GM18511 (cell line): ENCODE data around the gene CACNA1D.

Experiments
- ATAC-seq: cut with Tn5 transposase; IDR thresholded peaks from one replicate; pipeline ENCODE4 v1.9.1; 2021; ENCODE audit warnings: mild to moderate bottlenecking, moderate library complexity; ENCODE audit not compliant: unreplicated experiment

Gene CACNA1D

DNA sequence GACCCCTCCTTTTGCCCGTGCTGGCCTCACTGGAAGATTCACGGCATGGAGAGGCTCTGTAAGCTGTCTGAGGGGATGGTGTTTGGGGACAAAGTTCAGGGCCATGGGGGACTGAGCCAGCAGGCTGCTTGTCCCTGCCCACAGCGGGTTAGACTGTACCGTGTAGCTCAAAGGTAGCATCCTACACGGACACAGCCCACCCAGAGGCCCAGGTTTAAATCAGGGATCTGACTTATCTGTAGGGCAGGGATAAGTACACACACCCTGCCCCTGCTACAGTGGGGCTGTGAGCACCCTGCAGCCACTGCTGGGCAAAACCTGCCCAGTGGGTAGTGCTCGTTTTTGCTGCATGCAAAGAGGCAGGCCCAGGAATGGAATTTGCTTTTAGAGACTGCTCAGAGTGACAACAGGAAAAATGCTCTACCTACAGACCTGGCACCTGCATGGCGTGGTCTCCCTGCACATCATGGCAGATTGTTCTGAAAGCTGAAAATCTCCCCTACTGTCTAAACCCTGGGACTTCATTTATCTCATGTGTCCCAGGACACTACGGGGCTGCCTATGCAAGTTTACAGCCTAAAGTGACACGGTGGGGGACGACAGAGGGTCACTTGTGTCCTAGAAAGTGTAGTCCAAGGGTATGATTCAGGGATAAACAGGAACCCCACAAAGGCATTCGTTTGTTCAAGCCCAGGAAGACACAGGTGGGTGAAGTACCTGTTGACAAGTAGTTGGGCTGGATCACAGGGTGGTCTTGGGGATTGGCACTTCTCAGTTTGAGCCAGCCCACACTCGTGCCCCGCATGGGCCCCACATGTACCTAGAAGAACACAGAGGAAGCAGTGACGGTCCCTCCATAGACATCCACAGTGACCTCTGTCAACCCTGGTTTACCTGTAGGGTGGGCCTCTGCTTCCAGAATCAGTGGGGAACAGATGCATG lies 324.1 kb downstream of the CACNA1D start:
- no peak for ATAC-seq

DNA sequence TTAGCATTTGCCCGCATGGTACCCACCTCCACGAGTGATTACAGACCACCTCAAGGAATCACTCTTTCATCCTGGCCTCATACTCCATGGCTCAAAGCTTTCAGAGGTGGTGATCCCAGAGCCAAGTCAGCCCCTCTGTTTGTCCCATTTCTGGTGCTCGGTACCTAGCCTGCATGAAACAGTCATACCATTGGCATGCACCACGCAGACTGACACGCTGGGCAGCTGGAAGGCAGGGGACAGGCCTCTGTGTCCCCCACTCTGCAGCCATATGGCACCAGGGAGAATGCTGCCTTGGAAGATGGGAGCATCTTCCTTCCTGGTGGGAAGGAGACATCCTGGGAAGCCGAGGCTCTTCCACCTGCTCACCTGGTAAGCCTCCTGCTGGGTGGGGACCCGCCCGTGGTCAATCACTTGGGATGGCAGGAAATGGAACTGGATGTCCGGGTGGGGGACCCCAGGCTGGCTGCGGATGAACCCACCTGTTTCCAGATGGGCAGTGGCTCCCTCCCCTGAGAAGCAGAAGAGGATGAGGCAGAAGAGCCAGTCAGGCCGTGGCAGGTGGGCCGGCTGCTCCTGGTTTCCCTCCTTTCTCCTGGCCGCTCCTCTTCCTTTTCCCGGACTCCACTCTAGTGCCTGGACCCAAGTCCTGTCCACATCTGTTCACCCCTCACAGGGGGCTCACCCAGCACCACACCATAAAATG lies 324.9 kb downstream of the CACNA1D start:
- no peak for ATAC-seq

DNA sequence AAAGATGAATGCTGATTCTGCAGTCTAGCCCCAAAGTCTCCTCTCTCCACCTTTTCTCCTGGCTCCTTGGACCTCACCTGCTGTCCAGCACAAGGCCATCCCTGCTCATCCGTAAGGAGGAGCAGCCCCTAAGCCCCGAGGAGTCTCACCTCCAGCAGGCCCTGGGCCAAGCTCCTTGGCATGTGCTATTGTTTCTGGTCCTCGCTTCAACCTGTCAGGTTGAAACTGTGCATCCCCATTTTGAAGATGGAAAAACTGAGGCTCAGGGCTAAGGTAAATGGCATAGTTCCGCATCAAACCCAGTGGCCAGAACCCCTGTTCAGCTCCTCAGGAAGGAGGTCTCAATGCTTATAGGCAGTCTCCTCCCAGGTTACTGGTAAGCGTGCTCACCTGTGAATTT lies 325.7 kb downstream of the CACNA1D start:
- no peak for ATAC-seq

DNA sequence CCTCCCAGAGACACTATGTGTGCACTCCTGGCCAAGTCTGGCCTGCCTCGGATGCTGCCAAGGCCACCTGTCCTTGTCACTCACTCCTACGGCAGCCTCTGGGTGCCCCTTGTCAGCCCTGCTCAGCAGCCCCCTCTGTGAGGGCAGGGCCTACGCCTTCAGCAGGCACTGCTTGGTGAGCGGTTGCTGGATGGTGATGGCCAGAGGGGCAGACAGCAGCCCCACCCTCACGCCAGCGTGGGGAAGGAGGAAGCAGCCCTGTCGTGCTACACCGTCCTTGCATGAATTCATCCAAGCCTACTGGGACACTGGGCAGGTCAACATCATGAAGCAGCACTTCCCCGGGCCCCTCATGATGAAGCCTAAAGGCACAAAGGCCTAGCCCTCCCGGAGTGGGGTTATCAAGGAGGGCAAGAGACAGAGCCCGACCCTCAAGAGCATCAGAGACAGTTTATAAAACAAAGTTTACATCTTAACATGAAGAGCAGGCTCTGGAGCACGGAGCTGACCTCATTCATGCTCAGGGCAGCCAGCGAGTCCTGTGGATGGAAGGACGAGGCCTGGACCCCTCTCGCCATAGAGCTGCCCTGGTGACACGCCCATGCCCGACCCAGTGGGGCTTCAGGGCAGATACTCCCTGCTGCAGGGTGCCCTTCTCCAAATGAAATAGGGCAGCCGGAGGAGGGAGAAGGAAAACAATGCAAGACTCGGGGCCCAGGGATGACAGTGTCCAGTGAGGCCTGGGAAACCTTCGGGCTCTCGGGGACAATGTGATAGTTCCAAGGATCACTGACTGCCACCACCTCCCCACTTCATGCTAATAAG lies 326.6 kb downstream of the CACNA1D start:
- ATAC-seq = no peak

DNA sequence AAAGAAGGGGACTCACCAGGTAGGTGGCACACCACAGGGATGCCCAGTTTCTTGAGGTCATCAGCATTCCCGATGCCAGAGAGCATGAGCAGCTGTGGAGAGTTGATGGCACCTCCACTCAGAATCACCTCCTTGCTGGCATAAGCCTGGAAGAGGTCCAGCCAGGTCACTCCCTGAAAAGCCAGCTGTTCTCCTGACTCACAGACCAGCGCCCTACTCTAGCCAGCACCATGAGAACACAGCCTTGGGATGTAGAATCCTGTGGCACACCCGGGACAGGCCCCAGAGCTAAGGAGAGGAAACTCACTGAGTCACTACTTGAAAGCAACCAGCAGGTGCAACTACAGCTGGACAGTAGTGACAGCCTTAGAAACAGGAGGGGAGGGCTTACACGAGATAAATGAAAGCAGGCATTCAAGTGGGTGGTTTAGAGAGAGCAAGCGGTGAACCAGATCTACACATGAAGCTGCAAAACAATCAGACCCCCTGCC lies 327.3 kb downstream of the CACNA1D start:
- peak; percentile 76 for ATAC-seq

DNA sequence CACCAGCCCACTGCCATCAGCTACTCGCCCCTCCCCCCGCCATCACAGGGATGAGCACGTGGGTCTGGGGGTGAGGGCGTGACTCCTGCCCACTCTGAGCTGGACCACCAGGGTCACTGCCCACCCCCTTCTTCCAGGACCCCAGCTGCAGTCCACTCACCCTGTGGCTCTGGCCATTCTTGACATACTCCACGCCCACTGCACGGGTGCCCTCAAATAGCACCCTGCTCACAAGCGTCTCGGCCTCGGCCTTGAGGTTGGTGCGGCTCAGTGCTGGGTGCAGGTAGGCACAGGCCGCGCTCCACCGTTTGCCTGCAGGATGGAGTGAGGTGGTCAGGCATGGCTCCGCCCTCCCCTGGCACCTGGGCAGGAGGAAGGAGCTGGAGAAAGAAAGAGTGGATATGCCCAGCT lies 327.9 kb downstream of the CACNA1D start:
- ATAC-seq = no peak

DNA sequence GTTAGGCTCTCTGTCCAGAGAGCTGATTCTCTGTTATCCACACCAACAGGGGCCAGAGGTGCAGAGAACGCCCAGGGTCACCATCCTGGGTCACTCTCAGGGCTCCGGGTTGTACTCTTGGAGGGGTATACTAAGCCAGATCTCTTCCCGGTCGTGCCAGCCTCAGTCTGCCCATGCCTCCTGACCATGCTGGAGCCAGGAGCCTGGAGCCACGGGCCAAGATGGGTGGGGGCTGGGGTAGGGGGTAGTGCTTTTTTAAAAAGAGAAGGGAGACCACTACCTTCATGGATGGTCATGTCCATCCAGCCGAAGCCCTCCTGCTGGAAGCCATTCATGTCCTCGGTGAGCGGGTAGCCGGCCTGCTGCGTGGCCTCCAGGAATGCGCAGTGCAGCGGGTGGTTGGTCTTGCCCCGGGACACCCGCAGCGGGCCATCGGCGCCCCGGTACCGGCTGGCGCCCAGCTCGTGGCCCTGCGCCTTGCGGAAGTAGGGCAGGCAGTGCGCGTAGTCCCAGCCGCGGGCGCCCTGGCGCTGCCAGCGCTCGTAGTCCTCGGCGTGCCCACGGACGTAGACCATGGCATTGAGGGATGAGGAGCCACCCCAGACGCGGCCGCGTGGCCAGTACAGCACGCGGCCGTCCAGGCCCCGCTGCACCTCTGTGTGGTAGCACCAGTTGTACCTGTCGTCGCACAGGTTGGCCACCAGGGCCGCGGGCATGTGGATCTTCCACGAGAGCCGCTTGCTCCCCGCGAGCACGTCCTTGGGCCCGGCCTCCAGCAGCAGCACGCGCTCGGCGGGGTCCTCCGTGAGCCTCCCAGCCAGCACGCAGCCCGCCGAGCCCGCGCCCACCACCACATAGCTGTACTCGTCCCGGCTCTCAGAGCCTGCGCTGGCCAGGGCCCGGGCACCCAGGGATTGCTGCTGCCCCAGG lies 328.9 kb downstream of the CACNA1D start:
- no peak for ATAC-seq

DNA sequence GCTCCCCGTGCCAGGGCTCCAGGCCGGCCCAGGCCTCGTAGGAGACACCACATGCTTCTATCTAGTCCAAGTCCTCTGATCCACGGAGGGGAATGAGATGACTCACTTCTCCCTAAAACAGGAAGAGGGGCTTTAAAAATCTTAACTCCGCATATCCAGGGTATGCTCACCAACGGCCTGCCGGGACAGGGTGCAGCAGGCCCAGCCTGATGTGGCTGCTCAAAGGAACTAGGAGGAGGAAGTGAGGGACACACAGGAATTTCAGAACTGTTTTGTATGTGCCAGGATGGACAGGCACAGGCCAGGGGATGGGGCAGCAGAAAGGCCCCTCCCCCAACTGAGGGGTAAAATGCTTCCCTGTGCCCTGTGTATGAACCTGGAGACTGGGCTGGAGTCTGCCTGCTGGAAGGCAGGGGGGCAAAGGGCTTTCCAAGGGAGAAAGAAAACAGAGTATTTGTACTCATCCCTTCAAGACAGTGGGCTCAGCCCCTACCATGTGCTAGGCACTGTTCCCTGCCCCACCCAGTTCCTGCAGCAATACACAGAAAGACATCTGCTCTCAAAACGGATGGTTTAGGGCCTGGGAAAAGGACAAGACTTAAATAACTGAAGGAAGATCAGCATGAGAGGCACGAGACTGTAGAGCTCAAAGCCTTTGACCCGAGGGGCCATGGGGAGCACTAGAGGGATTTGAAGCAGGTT lies 329.7 kb downstream of the CACNA1D start:
- no peak for ATAC-seq

DNA sequence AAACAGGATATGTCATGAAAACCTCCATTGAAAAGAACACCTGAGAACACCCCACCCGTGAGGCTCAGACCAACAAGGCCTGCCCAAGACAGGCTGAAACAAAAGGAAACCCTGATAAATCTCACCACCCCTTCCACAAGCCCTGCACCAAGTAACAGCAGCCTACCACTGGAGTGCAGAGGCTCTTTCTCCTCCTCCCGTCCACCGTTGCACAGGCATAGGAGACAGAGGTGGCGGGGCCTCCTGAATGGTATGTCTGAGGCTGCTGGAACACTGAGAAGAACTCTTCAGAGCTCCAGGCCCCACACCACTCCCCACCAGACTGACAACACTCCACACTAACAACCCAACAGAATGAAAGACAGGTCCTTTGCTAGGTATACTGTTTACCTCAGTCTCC lies 330.4 kb downstream of the CACNA1D start:
- no peak for ATAC-seq

DNA sequence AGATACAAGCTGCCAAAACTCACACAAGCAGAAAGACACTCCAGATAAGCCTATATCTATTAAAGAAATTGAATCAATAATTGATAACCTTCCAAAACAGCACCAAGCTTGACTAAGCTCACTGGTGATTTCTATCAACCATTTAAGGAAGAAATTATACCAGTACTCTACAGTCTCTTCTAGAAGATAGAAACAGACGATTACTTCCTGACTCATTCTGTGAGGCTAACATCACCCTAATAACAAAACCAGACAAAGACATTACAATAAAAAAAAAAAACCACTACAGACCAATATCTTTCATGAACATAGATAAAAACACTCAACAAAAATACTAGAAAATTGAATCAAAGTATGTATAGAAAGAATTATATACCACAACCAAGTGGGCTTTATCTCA lies 331.6 kb downstream of the CACNA1D start:
- no peak for ATAC-seq

DNA sequence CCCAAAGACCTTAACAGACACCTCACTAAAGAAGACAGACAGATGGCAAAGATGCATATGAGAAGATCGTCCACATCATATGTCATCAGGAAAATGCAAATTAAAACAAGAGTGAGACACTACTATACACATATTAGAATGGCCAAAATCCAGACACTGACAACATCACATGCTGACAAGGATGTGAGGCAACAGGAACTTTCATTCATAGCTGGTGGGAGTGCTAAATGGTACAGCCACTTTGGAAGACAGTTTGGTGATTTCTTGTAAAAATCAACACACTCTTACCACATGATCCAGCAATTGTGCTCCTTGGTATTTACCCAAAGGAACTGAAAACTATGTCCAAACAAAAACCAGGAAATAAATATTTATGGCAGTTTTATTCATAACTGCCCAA lies 334.2 kb downstream of the CACNA1D start:
- no peak for ATAC-seq

DNA sequence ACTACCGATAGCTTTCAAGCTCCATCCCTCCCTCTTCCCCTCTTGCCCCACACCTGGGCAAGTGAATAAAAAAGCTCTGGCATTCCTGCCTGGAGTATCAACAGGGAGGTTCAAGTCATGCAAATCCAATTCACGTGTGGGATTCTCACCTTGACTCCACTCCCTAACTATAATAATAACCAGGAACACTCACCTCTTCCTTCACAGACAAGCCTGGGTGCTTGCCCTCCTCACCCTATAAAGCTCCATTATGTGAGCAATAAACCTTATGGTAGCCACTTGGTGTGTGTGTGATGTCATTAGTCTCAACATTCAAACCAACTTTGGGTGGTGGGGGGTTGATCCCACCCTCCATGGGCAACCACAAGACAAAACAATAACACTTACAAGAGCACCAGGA lies 335.2 kb downstream of the CACNA1D start:
- ATAC-seq = no peak

DNA sequence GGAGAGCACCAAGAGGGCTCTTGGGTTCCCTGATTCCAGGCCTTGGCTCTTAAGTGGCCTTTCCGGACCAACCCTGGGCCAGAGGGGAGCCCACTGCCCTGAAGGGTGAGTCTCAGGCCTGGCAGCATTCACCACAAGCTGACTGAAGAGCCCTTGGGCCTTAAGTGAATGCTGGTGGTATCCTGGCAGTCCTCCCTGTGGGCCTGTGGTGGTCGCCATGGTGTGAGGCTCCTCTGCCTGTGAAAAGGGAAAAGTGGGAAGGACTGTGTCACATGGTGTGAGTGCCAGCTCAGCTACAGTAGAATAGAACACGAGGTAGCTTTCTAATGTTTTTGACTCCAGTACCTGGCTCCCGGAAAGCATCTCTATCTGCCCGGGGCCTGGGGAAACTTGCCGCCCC lies 336.5 kb downstream of the CACNA1D start:
- no peak for ATAC-seq

DNA sequence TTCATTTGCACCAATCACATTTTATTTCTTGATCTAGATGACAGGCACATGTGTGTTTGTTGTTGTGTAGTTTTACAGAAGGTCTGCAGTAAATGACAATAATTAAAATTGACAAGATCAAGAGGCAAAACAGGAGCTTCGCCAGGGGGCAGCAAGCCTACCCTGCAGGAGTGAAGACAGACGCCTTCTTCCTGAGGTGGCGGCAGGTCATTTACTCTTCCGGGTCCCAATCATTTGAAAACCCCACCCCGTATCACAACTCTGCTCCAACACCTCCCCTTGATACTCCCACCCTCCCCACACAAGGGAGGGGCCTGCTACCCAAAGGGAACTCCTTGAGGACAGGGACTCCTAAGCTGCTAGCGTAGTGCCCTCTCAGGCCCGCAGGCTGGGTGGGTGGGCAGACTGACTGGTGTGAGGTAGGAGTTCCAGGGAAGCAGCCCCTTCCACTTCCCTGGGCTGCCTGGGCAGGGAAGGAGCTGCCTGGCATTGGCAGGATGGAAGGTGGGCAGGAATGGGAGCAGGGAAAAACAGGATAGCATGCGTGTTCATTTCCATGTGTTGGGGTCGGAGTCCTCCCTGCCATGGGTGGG lies 338.7 kb downstream of the CACNA1D start:
- ATAC-seq = no peak

DNA sequence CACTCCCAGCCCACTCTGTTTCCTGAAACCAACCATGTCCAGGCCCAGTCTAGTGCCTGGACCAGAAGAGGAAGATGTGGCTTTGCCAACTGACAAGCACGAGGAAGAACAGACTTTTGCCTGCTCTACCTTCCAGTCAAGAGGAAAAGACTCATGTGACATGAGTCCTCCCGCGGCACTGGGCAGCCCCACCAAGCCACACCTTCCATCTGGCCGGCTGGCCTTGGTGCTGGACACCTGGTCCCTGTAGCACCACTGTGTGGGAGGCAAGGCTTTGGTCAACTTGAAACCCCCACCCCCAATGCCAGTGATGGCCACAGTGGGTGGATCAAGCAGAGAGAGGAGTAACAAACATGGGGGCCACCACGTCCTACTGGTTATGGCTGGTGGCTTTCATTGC lies 339.3 kb downstream of the CACNA1D start:
- no peak for ATAC-seq

DNA sequence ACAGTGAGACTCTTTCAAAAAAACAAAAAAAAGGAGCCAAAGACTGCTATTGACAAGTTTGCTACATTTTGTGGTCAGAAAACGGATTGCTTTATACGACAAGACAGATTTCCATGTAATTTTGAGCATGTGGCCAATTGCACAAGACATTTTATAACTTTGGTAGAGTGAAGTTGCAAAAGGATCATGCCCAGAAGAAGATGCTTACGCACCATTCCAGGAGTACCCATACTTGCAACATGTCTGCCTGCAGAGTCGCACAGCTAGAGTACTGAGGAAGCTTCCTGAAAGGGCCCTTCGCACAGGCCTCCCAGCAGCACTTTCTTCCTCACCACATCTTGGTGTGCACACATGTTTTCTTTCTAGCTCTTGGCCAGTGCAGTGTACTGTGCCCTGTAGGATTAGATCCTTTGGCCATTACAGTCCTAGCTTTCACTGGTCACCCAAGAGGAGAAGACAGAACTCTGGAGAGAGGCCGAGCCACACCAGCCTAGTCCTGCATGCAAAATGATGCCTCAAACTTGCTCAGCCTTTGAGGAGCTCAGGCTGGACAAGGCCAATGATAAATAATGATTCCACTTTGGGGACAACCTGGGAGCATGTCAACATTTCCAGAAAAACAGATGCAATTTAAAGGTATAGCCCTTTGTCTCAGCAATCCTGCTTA lies 340.2 kb downstream of the CACNA1D start:
- ATAC-seq = no peak

DNA sequence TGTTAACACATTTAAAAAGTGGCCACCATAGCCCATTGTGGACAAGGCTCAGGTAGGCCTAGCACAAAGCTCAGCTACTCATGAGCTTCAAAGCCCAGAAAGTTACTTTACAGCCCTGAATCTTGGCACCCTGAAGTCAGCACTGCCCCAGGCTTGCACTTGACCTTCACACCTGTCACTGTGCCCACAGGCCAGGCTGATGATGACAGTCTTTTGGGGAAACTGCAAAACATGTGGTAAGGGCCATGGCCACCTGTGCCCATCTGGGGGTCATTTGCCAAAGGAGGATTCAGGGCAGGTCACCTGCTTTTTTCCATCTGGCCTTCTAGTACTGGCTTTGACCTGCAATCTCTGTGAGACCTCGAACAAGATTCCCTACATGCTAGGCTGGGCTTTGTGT lies 340.8 kb downstream of the CACNA1D start:
- ATAC-seq = no peak

DNA sequence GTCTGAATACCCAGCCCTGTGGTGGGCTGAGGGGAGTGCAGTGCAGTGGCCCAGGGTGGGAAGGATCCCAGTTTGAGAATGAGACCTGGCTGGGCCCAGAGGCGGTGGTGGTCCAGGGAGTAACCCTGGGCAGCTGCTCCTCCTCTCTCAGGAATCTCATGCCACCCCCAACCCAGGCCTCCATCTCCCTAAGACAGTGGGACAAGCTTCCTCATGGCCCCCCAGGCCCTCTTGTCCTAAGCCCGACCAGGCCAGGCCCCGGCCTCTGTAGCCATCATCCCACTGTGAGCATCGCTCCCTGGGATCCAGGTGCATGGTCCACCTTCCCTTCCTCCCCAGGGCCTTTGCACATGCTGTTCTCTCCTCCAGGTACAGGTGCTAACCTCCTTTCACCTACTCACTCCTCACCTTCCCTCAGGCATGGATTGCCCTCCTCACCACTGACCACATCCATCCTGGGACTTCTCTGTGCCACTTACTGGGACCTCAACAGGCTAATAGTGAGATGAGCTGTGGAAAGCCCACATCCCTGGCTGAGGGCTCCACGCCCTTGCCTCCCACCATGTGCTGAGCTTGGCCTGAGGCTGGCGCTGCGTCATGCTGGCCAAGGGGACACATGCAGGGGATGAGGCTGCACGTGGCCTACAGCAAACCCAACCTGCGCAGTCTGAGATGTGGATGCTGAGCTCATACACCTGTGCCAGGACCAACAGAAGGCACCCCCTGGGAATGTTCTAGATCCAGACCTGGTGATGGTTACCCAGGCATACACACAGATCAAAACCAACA lies 341.9 kb downstream of the CACNA1D start:
- no peak for ATAC-seq
